Measurements from ENCODE around the gene ABCB9. TPM values are rescaled to one million over a fixed set of nuclear protein-coding genes. Genes with fewer than 3 reads are reported as not detected.

Gene ABCB9
- total and polyA plus RNA-seq, 2 of the 8 experiments (the other 6 are each of a cell fraction or from before 2014, with no cell fraction given), result 3.8 to 8.0 TPM

- TF ChIP-seq EGR1 (IDR thresholded peaks at IDR 0.05; ENCODE audit: borderline replicate concordance, low read depth, low read length) (no peak), SP4 (IDR thresholded peaks at IDR 0.05; ENCODE audit: low read length) (no peak), CBX8 (IDR thresholded peaks at IDR 0.05; ENCODE audit: borderline replicate concordance, low read depth, low read length) (no peak), RAD21 (IDR thresholded peaks at IDR 0.05 in 1 of 2, conservative IDR thresholded peaks at IDR 0.05 in 1 of 2; ENCODE audit: low read depth in 2 of 2, low read length in 2 of 2) (no peak), EZH2 (IDR thresholded peaks at IDR 0.05; ENCODE audit: low read depth, low read length, severe bottlenecking) (no peak), E2F6 (IDR thresholded peaks at IDR 0.05) (no peak), SIN3A (conservative IDR thresholded peaks at IDR 0.05 in 1 of 2, IDR thresholded peaks at IDR 0.05 in 1 of 2; ENCODE audit: low read depth in 1 of 2, low read length in 2 of 2) (no peak), CEBPB (IDR thresholded peaks at IDR 0.05; ENCODE audit: low read depth, low read length) (no peak), RFX5 (IDR thresholded peaks at IDR 0.05; ENCODE audit: borderline replicate concordance, low read depth, low read length) (no peak), POLR2AphosphoS5 (IDR thresholded peaks at IDR 0.05; ENCODE audit: low read depth, low read length) (no peak), USF2 (IDR thresholded peaks at IDR 0.05; ENCODE audit: low read length) (no peak)
These were observed 72.8 kb downstream of the ABCB9 start (continued) for GRCh38 chr12:122893208-122894153.

Data from H1 (cell line).